Thyroid gland (tissue), 4 donors: Measurements from ENCODE around the gene SNED1. TPM values are rescaled to one million over a fixed set of nuclear protein-coding genes. Genes with fewer than 3 reads are reported as not detected.

Source experiments
- DNase-seq, 2 donors: peaks; one replicate each; pipeline ENCODE4 v3.0.0-alpha.2; 2019
- H3K27ac ChIP-seq, 3 donors: fragments of 200-600 bp; sonication (generic); 1 replicate in 2 of 3; 2 replicates in 1 of 3; pipeline ENCODE4 v1.5.1; 2016 to 2019; ENCODE audit warnings: mild to moderate bottlenecking in 1 of 3, moderate library complexity in 1 of 3
- H3K27me3 ChIP-seq: fragments of 200-600 bp; sonication (generic); one replicate; pipeline ENCODE4 v1.5.1; 2019
- H3K36me3 ChIP-seq, 2 donors: fragments of 200-600 bp; sonication (generic); one replicate each; pipeline ENCODE4 v1.5.1; 2016 to 2019
- H3K4me1 ChIP-seq, 2 donors: fragments of 200-600 bp; sonication (generic); one replicate each; pipeline ENCODE4 v1.5.1; 2017 to 2019
- H3K4me3 ChIP-seq, 3 donors: fragments of 200-600 bp; sonication (generic); replicated peaks in 1 of 3; 1 replicate in 2 of 3; 2 replicates in 1 of 3; pipeline ENCODE4 v1.5.1; 2016; ENCODE audit warnings: mild to moderate bottlenecking in 1 of 3
- H3K9me3 ChIP-seq: fragments of 200-600 bp; sonication (generic); one replicate; pipeline ENCODE4 v1.5.1; 2017
- CTCF ChIP-seq, 6 experiments: fragments of 200-600 bp in 3 of 6; fragments of 450-650 bp in 3 of 6; sonication (generic) in 3 of 6; IDR thresholded peaks; one replicate each; pipeline ENCODE4 v1.5.1; 2016 to 2019; ENCODE audit warnings: antibody characterized with exemption in 6 of 6, mild to moderate bottlenecking in 2 of 6, inconsistent platforms in 1 of 6, moderate library complexity in 1 of 6
- POLR2A ChIP-seq, 2 donors: fragments of 450-650 bp; IDR thresholded peaks; one replicate each; pipeline ENCODE4 v1.6.1; 2017; ENCODE audit warnings: antibody characterized with exemption in 2 of 2, mild to moderate bottlenecking in 2 of 2, moderate library complexity in 1 of 2
- WGBS, 2 donors: methylation state at CpG; one replicate each; pipeline ENCODE4 v1.1.5; 2017; 5-methylcytosine and 5-hydroxymethylcytosine counted together
- intact Hi-C: fragments of 100-400 bp; cut with DNase I; formaldehyde crosslinking; loops from one replicate; pipeline ENCODE4 v1.15.1; 2023
- total RNA-seq, 4 donors: library from RNA; depleted of rRNA; stranded (reverse); fragments of >200 nt; gene quantifications; one replicate each; pipeline ENCODE4 v1.2.3, GENCODE V29; 2016

The SNED1 gene
- total RNA-seq, 4 donors from 2014 or later = 47.7 to 122 (median 68.7) TPM

- peak in 1 of 2 donors; percentile 3 for DNase-seq
- Histone ChIP-seq H3K27me3 (no peaks in the 10 kb centered on the region), H3K4me1 (peaks cover 12 to 62% of the 10 kb centered on the region in 2 donors), H3K27ac (peak overlapping the region in 1 of 3 donors; percentile 3), H3K9me3 (no peaks in the 10 kb centered on the region), H3K36me3 (no peaks in the 10 kb centered on the region), H3K4me3 (no peak overlapping the region)
- intact Hi-C loops = no loop called here
- TF ChIP-seq POLR2A (IDR thresholded peaks at IDR 0.05) (no peak), CTCF (IDR thresholded peaks at IDR 0.05) (no peak)
- 90% methylated on average over 12 to 17 of the region's 20 CpGs for WGBS, 2 donors
These were observed 12.3 kb upstream of the SNED1 start for GRCh38 chr2:240985881-240986786.

- intact Hi-C loops = no loop called here
- Histone ChIP-seq H3K27me3 (no peaks in the 10 kb centered on the region), H3K4me1 (peaks cover 12 to 68% of the 10 kb centered on the region in 2 donors), H3K4me3 (no peak overlapping the region), H3K27ac (peak overlapping the region in 2 of 3 donors; percentile 3 to 29), H3K36me3 (no peaks in the 10 kb centered on the region), H3K9me3 (no peaks in the 10 kb centered on the region)
- TF ChIP-seq CTCF (IDR thresholded peaks at IDR 0.05) = no peak
- TF ChIP-seq POLR2A (IDR thresholded peaks at IDR 0.05) = no peak
- peak; percentile 47 to 52 for DNase-seq
- 7 to 16% methylated on average over 5 to 9 of the region's 11 CpGs for WGBS, 2 donors
These were observed 11.5 kb upstream of the SNED1 start for GRCh38 chr2:240986787-240987411.

GRCh38 chr2:240987588-240987987 lies 10.8 kb upstream of the SNED1 start:
- Histone ChIP-seq H3K27me3 (no peaks in the 10 kb centered on the region), H3K4me1 (peaks cover 12 to 75% of the 10 kb centered on the region in 2 donors), H3K36me3 (no peaks in the 10 kb centered on the region), H3K27ac (peak overlapping the region in 1 of 3 donors; percentile 29), H3K4me3 (no peak overlapping the region), H3K9me3 (no peaks in the 10 kb centered on the region)
- DNase-seq = peak in 1 of 2 donors; percentile 5
- 61 to 75% methylated on average over 3 of the region's 6 CpGs for WGBS, 2 donors
- no peak for TF ChIP-seq POLR2A (IDR thresholded peaks at IDR 0.05)
- TF ChIP-seq CTCF (IDR thresholded peaks at IDR 0.05) = no peak
- intact Hi-C loops = no loop called here

GRCh38 chr2:240988146-240988545 lies 10.3 kb upstream of the SNED1 start:
- WGBS, 2 donors = 93 to 100% methylated on average over 3 of the region's 3 CpGs
- no peak overlapping the region for H3K4me3 ChIP-seq
- intact Hi-C loops = no loop called here
- TF ChIP-seq CTCF (IDR thresholded peaks at IDR 0.05) (no peak), POLR2A (IDR thresholded peaks at IDR 0.05) (no peak)
- H3K27ac ChIP-seq = peak overlapping the region in 2 of 3 donors; percentile 8 to 29
- no peaks in the 10 kb centered on the region for H3K9me3 ChIP-seq
- peaks cover 12 to 78% of the 10 kb centered on the region in 2 donors for H3K4me1 ChIP-seq
- DNase-seq = peak in 1 of 2 donors; percentile 2
- H3K36me3 ChIP-seq = no peaks in the 10 kb centered on the region
- H3K27me3 ChIP-seq = no peaks in the 10 kb centered on the region
